D721Med (cell line): ENCODE results near the gene NYAP2.

Experiments used
- DNase-seq: peaks from one replicate; pipeline ENCODE4 v3.0.0; 2011; ENCODE audit warnings: low spot score; ENCODE audit not compliant: insufficient read length
- FAIRE-seq: peaks from 2 replicates; lab custom pipeline; 2011; peaks lifted over from hg19 to GRCh38; lab: Jason Lieb, UNC
- TF ChIP-seq, protein P1 (sequence below): IDR thresholded peaks from 2 replicates; pipeline ENCODE4 v1.5.1; 2012; ENCODE audit warnings: mild to moderate bottlenecking, control low read depth; ENCODE audit not compliant: insufficient read depth; ENCODE audit errors: missing control alignments

The NYAP2 gene

DNA sequence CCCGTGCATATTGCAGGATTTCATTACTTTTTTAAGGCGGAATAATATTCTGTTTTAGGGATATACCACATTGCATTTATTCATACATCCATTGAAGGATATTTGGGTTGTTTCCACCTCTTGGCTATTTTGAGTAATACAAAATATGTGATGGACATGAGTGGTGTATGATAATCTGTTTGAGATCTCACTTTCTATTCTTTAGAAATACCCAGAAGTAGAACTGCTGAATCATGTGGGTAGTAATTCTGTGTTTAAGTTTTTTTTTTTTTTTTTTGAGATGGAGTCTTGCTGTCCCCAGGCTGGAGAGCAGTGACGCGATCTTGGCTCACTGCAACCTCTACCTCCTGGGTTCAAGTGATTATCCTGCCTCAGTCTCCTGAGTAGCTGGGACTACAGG, 201.4 kb downstream of the NYAP2 start:
- FAIRE-seq (no peak), DNase-seq (no peak)
- TF ChIP-seq, protein P1, sequence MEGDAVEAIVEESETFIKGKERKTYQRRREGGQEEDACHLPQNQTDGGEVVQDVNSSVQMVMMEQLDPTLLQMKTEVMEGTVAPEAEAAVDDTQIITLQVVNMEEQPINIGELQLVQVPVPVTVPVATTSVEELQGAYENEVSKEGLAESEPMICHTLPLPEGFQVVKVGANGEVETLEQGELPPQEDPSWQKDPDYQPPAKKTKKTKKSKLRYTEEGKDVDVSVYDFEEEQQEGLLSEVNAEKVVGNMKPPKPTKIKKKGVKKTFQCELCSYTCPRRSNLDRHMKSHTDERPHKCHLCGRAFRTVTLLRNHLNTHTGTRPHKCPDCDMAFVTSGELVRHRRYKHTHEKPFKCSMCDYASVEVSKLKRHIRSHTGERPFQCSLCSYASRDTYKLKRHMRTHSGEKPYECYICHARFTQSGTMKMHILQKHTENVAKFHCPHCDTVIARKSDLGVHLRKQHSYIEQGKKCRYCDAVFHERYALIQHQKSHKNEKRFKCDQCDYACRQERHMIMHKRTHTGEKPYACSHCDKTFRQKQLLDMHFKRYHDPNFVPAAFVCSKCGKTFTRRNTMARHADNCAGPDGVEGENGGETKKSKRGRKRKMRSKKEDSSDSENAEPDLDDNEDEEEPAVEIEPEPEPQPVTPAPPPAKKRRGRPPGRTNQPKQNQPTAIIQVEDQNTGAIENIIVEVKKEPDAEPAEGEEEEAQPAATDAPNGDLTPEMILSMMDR, result no peak

GRCh38 chr2:225602205-225602604, 202.7 kb downstream of the NYAP2 start:
- DNase-seq (no peak), FAIRE-seq (no peak)
- TF ChIP-seq, protein P1, result no peak

- DNase-seq (no peak), FAIRE-seq (no peak)
- TF ChIP-seq, protein P1, result no peak
Measured at GRCh38 chr2:225608136-225608535, 208.6 kb downstream of the NYAP2 start.

DNA sequence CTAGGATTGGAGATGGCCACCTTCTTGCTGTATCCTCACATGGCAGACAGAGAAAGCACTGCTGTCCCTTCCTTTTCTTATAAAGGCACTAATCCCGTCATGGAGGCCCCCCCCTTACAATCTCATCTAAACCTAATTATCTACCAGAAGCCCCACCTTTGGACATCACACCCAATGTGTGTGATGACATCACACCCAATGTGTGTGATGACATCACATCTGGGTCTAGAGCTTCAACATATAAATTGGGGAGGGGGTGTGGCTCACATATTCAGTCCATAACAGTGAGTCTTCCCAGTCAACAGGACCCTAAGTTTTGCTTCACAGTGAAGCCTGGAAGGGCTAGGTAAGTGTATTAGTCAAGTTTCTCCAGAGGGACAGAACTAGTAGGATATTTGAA, 213.1 kb downstream of the NYAP2 start:
- TF ChIP-seq, protein P1, result no peak
- DNase-seq, result no peak
- FAIRE-seq, result no peak

- DNase-seq (no peak), FAIRE-seq (no peak)
- TF ChIP-seq, protein P1, result no peak
Measured at GRCh38 chr2:225614915-225615314, 215.4 kb downstream of the NYAP2 start.

DNA sequence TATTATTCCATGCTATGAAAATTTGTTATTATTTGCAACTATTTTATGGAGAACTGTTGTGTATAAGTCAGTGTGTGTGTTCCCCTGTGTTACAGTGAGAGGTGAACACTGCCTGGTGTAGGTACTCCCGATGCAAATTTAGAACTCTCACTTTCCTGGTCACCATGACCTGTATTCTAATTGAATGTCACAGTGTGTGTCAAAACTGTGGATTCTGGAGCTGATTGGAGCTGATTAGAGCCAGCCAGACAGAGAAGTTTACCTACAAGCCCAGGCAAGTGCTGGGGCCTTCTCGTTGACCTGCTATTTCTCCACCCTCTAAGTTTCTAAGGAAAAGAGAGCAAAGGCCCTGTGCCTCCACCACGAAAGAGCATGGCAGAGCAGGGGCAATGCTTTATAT, 216.0 kb downstream of the NYAP2 start:
- TF ChIP-seq, protein P1, result no peak
- DNase-seq, result no peak
- no peak for FAIRE-seq

DNA sequence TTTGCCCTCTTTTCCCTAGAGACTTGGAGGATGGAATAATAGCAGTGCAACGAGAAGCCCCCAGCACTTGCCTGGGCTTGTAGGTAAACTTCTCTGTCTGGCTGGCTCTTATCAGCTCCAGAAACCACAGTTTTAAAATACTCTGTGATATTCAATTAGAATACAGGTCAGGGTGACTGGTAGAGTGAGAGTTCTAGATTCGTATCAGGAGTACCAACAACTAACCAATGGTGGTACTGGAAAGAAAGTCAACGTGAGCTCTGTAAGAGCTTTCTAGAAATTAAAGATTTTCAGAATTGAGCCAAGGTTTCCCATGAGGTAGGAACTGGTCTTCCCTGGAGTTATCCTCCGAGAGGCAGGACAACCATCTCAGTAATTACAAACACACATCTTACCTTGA, 216.9 kb downstream of the NYAP2 start:
- TF ChIP-seq, protein P1, result no peak
- DNase-seq, result no peak
- FAIRE-seq, result no peak
